IPS DF 19.7 (cell line): ENCODE results near the gene PCDHB11.
A peak's percentile ranks its signal among the peaks of the same experiment; 100 is the strongest.
"Not testable (repeated sequence)": the region's sequence is repeated elsewhere in the genome, so short reads cannot be mapped to it uniquely, and the experiment has no call there.

Experiments used
- DNase-seq: peaks from one replicate; pipeline ENCODE4 v3.0.0-alpha.2; 2013; ENCODE audit warnings: low read depth, low spot score

The PCDHB11 gene

DNA sequence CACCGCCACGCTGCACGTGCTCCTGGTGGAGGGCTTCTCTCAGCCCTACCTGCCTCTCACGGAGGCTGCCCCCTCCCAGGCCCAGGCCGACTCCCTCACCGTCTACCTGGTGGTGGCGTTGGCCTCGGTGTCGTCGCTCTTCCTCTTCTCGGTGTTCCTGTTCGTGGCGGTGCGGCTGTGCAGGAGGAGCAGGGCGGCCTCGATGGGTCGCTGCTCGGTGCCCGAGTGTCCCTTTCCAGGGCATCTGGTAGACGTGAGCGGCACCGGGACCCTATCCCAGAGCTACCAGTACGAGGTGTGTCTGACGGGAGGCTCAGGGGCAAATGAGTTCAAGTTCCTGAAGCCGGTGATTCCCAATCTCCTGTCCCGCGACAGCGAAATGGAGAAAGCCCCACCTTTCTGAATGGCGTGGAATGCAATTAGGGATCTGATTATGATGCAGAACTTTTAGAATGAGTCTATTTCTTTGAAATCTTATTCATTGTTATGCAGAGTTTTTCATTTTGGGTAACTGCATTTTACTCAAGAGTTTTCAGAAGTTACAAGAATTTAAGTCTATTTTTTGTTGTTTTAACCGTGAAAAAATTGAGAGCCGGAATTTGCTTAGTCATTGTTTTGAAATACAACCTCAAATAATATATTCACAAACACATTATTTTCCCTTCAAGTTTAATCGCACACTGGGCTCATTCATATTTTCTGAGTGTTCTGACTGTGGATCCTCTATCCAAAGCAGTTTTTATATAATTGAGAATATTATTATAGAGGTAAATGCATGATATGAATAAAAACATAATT, 37.3 kb downstream of the PCDHB11 start:
- DNase-seq, result no peak

DNA sequence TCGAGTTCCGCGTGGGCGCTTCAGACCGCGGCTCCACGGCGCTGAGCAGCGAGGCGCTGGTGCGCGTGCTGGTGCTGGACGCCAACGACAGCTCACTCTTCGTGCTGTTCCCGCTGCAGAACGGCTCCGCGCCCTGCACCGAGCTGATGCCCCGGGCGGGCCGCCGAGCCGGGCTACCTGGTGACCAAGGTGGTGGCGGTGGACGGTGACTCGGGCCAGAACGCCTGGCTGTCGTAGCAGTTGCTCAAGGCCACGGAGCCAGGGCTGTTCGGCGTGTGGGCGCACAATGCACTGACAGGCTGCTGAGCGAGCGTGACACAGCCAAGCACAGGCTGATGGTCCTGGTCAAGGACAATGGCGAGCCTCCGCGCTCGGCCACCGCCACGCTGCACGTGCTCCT, 42.1 kb downstream of the PCDHB11 start:
- no peak for DNase-seq

DNA sequence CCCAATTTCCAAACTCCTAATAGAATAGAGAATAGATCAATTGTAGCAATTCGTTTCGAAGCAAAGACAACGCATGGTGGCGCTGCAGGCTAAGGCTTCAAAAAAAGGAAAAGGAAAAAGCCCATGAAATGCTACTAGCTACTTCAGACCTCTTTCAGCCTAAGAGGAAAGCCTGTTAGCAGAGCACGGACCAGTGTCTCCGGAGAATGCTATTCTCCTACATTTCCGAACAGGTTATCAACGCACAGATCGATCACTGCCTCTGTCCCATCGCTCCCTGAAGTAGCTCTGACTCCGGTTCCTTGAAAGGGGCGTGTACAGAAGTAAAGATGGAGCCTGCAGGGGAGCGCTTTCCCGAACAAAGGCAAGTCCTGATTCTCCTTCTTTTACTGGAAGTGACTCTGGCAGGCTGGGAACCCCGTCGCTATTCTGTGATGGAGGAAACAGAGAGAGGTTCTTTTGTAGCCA, 45.9 kb downstream of the PCDHB11 start, which contains the start of gene PCDHB15:
TSS of gene PCDHB15 (plus strand) at position 146 of the 468 bp plus-strand sequence. CDS start at position 330, 184 bp downstream.
- DNase-seq, result peak; percentile 30

DNA sequence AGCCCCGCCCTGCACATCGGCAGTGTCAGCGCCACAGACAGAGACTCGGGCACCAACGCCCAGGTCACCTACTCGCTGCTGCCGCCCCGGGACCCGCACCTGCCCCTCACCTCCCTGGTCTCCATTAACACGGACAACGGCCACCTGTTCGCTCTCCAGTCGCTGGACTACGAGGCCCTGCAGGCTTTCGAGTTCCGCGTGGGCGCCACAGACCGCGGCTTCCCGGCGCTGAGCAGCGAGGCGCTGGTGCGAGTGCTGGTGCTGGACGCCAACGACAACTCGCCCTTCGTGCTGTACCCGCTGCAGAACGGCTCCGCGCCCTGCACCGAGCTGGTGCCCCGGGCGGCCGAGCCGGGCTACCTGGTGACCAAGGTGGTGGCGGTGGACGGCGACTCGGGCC, 47.5 kb downstream of the PCDHB11 start:
- not testable (repeated sequence) for DNase-seq

DNA sequence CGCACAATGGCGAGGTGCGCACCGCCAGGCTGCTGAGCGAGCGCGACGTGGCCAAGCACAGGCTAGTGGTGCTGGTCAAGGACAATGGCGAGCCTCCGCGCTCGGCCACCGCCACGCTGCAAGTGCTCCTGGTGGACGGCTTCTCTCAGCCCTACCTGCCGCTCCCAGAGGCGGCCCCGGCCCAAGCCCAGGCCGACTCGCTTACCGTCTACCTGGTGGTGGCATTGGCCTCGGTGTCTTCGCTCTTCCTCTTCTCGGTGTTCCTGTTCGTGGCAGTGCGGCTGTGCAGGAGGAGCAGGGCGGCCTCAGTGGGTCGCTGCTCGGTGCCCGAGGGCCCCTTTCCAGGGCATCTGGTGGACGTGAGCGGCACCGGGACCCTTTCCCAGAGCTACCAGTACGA, 48.0 kb downstream of the PCDHB11 start:
- not testable (repeated sequence) for DNase-seq

DNA sequence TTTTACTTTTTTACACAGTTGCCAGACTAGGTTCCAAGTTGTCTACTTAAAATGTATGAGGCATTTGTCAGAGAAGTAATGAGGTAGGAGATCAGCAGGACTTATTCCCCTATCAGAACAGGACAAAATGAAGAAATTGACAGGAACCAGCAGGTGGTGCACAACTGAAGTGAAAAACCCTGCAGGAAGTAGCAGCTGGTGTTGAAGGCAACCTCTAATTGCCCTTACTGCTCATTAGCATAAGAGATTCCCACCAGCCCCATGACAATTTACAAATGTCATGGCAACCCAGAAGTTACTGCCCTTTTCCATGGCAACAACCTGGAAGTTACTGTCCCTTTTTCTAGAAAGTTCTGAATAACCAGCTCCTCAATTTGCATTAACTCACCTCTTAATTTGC, 51.1 kb downstream of the PCDHB11 start:
- DNase-seq, result no peak
